Measurements from ENCODE around the gene TNNT1. TPM values are rescaled to one million over a fixed set of nuclear protein-coding genes. Genes with fewer than 3 reads are reported as not detected.

Gene TNNT1
- total and polyA plus RNA-seq, 9 donors = 1.3 to 3.6 (median 2.7) TPM; not detected in 4

- TF ChIP-seq, protein P1, sequence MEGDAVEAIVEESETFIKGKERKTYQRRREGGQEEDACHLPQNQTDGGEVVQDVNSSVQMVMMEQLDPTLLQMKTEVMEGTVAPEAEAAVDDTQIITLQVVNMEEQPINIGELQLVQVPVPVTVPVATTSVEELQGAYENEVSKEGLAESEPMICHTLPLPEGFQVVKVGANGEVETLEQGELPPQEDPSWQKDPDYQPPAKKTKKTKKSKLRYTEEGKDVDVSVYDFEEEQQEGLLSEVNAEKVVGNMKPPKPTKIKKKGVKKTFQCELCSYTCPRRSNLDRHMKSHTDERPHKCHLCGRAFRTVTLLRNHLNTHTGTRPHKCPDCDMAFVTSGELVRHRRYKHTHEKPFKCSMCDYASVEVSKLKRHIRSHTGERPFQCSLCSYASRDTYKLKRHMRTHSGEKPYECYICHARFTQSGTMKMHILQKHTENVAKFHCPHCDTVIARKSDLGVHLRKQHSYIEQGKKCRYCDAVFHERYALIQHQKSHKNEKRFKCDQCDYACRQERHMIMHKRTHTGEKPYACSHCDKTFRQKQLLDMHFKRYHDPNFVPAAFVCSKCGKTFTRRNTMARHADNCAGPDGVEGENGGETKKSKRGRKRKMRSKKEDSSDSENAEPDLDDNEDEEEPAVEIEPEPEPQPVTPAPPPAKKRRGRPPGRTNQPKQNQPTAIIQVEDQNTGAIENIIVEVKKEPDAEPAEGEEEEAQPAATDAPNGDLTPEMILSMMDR (IDR thresholded peaks at IDR 0.05) = no peak
- TF ChIP-seq EP300 (IDR thresholded peaks at IDR 0.05) = no peak
- TF ChIP-seq POLR2A (IDR thresholded peaks at IDR 0.05) = no peak
- intact Hi-C loops (cut with DNase I) = no loop called here
- Histone ChIP-seq H3K27ac (no peak overlapping the region), H3K4me3 (no peak overlapping the region), H3K4me1 (ENCODE audit: insufficient read depth) (peaks cover 10% of the 10 kb centered on the region), H3K36me3 (no peaks in the 10 kb centered on the region), H3K9me3 (no peaks in the 10 kb centered on the region), H3K27me3 (peaks cover 5% of the 10 kb centered on the region)
- WGBS, 3 donors = 41 to 65% (median 46%) methylated on average over 42 to 43 of the region's 43 CpGs
- no peak for DNase-seq
Measured at GRCh38 chr19:55175117-55175867, 26.3 kb upstream of the TNNT1 start.

DNA sequence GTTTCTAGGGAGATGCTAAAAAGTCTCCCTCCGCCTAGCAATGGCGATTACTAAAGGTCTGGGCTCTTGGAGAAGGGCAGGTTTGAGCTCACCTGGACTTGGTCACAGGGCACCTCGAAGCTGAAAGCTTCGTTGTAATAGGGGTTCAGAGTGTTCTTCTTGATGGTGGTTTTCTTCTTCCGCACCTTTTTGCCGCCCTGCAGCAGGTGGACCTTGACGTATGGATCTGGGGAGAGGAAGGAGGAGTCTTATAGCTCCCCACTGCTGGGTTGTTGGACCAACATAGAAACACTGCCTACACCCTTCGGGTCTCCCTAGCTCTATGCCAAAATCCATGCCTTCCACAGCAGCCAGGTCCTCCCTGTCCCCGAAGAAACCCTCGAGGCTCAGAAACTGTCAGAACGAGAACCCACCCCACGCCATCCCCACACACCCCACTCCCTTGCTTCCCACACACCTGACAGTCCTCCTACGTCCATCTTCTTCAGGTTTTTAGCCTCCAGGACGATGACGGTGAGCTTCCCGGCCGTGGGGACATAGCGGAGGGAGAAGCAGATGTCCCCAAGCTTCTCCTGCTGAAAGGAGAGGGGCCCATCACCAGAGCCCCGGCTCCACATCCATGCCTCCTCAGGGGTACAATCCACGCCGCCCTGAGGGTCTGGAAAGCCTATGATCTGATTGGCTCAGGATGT, 25.6 kb upstream of the TNNT1 start:
- Histone ChIP-seq H3K36me3 (no peaks in the 10 kb centered on the region), H3K4me1 (ENCODE audit: insufficient read depth) (peaks cover 7% of the 10 kb centered on the region), H3K27ac (no peak overlapping the region), H3K4me3 (no peak overlapping the region), H3K27me3 (peaks cover 5% of the 10 kb centered on the region), H3K9me3 (no peaks in the 10 kb centered on the region)
- TF ChIP-seq, protein P1 (IDR thresholded peaks at IDR 0.05) = no peak
- TF ChIP-seq EP300 (IDR thresholded peaks at IDR 0.05) (no peak), POLR2A (IDR thresholded peaks at IDR 0.05) (no peak)
- intact Hi-C loops (cut with DNase I) = no loop called here
- no peak for DNase-seq
- 40 to 58% (median 48%) methylated on average over 21 of the region's 21 CpGs for WGBS, 3 donors

DNA sequence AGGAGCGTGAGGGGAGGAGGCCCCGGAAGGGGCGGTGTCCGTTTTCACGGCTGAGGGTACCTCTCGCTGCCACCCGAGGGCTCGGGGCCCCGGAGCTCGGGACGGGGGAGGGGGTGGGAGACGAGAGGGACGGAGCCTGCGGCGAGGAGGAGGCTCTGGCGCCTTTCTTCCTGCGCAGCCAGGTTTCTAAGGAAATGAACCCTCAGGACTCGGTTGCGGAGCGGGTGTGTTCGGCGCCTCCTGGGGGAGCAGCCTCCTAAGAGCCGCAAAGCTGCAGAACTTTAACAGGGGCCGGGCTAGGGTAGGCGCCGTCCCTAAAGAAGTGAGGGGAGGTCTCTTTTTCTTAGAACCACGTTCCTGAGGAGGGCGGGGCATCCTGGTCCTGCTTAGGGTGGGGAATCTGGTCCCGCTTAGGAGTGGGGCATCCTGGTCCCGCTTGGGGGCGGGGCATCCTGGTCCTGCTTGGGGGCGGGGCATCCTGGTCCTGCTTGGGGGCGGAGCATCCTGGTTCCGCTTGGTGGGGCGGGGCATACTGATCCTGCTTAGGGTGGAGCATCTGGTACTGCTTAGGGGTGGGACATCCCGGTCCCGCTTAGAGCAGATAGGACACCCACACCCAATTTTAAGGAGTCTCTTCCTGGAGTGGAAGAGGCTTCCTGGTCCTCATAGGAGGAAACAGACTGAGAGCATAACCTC, 24.9 kb upstream of the TNNT1 start:
- H3K4me3 ChIP-seq = peak overlapping the region; percentile 20
- H3K27ac ChIP-seq = no peak overlapping the region
- DNase-seq = peak in 2 of 5 donors; percentile 51 to 54
- TF ChIP-seq, protein P1 (IDR thresholded peaks at IDR 0.05) = no peak
- TF ChIP-seq POLR2A (IDR thresholded peaks at IDR 0.05) (no peak), EP300 (IDR thresholded peaks at IDR 0.05) (no peak)
- peaks cover 2% of the 10 kb centered on the region for H3K27me3 ChIP-seq
- intact Hi-C loops (cut with DNase I) = no loop called here
- no peaks in the 10 kb centered on the region for H3K36me3 ChIP-seq
- peaks cover 3% of the 10 kb centered on the region for H3K4me1 ChIP-seq (ENCODE audit: insufficient read depth)
- no peaks in the 10 kb centered on the region for H3K9me3 ChIP-seq
- 0 to 1% (median 1%) methylated on average over 32 to 37 of the region's 37 CpGs for WGBS, 3 donors

DNA sequence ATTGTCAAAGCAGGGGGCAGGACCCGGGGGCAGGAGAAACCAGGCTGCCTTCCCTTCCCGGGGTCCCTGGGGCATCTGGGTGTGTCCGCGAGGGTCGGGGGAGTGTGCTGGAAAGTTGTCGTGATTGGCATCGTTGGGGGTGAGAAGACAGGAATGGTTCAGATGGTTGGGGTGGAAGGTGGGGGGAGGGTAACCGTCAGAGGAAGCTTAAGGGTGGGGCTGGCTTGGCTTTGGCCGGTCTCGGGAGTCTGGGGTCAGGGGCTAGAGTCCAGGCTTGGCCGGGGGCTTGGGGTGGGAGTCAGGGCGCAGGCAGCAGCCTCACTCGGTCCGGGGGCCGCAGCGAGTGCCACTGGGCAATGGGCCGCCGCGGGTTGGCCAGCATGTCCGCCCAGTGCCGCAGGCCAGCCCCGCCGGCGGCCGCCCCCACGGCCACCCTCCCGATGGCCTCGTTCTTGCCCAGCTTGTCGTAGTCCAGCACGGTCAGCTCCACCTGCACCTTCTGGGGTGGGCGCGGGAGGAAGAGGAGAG, 24.2 kb upstream of the TNNT1 start:
- intact Hi-C loops (cut with DNase I) = no loop called here
- no peaks in the 10 kb centered on the region for H3K36me3 ChIP-seq
- peaks cover 1% of the 10 kb centered on the region for H3K4me1 ChIP-seq (ENCODE audit: insufficient read depth)
- no peak overlapping the region for H3K27ac ChIP-seq
- no peaks in the 10 kb centered on the region for H3K9me3 ChIP-seq
- peak overlapping the region; percentile 20 for H3K4me3 ChIP-seq
- no peak for TF ChIP-seq EP300 (IDR thresholded peaks at IDR 0.05)
- TF ChIP-seq POLR2A (IDR thresholded peaks at IDR 0.05) = no peak
- TF ChIP-seq, protein P1 (IDR thresholded peaks at IDR 0.05) = no peak
- 1 to 2% (median 2%) methylated on average over 22 to 32 of the region's 32 CpGs for WGBS, 3 donors
- DNase-seq = no peak
- peaks cover 2% of the 10 kb centered on the region for H3K27me3 ChIP-seq
